HG02885 (cell line): ENCODE data around the gene MCTS1.
"Not testable (repeated sequence)": the region's sequence is repeated elsewhere in the genome, so short reads cannot be mapped to it uniquely, and the experiment has no call there.

ENCODE experiments used
- ATAC-seq: cut with Tn5 transposase; IDR thresholded peaks from one replicate; pipeline ENCODE4 v1.9.1; 2021; ENCODE audit warnings: mild to moderate bottlenecking; ENCODE audit not compliant: unreplicated experiment, poor library complexity

MCTS1 gene

GRCh38 chrX:120603707-120604360 lies at the start of gene MCTS1:
Gene MCTS1, plus strand, starts transcription at chrX:120604101. Its CDS starts 136 bp downstream, at chrX:120604237.
- ATAC-seq, result peak; percentile 90

- ATAC-seq, result no peak
Observed at GRCh38 chrX:120556251-120556650, 47.6 kb upstream of the MCTS1 start.

- no peak for ATAC-seq
Observed at GRCh38 chrX:120559804-120560203, 44.1 kb upstream of the MCTS1 start.

- ATAC-seq, result peak; percentile 48
Observed at GRCh38 chrX:120560405-120560841, 43.5 kb upstream of the MCTS1 start.

- ATAC-seq, result peak; percentile 86
Observed at GRCh38 chrX:120560842-120561633, 42.9 kb upstream of the MCTS1 start, which contains the start of gene CUL4B. Gene CUL4B, minus strand, starts transcription at chrX:120560962. Its CDS starts 324 bp downstream, at chrX:120560638.

GRCh38 chrX:120561634-120562568 lies 42.0 kb upstream of the MCTS1 start:
- no peak for ATAC-seq

- no peak for ATAC-seq
Observed at GRCh38 chrX:120562569-120562926, 41.4 kb upstream of the MCTS1 start.

- ATAC-seq, result no peak
Observed at GRCh38 chrX:120564925-120565324, 39.0 kb upstream of the MCTS1 start.

- ATAC-seq, result no peak
Observed at GRCh38 chrX:120566817-120567216, 37.1 kb upstream of the MCTS1 start.

- ATAC-seq, result no peak
Observed at GRCh38 chrX:120568035-120568434, 35.9 kb upstream of the MCTS1 start.

- ATAC-seq, result no peak
Observed at GRCh38 chrX:120568609-120569008, 35.3 kb upstream of the MCTS1 start.

- ATAC-seq, result no peak
Observed at GRCh38 chrX:120570011-120570600, 33.8 kb upstream of the MCTS1 start.

GRCh38 chrX:120573806-120574205 lies 30.1 kb upstream of the MCTS1 start:
- ATAC-seq, result not testable (repeated sequence)

GRCh38 chrX:120575379-120576114 lies 28.4 kb upstream of the MCTS1 start:
- no peak for ATAC-seq

- no peak for ATAC-seq
Observed at GRCh38 chrX:120585702-120586101, 18.2 kb upstream of the MCTS1 start.

- ATAC-seq, result peak; percentile 69
Observed at GRCh38 chrX:120604361-120604782, 471 bp downstream of the MCTS1 start.

GRCh38 chrX:120612086-120612485 lies 8.2 kb downstream of the MCTS1 start:
- ATAC-seq, result no peak

GRCh38 chrX:120614816-120615215 lies 10.9 kb downstream of the MCTS1 start:
- no peak for ATAC-seq

GRCh38 chrX:120617996-120618630 lies 14.2 kb downstream of the MCTS1 start:
- ATAC-seq, result peak; percentile 79
